OCI-LY3 (cell line): ENCODE data around the gene KRTAP11-1.

Source experiments
- H2AFZ ChIP-seq: fragments of 200-600, 300-600 bp; shearing (Covaris generic); 2 replicates; pipeline ENCODE4 v1.6.0; 2014; ENCODE audit warnings: antibody characterized with exemption, low read depth, low read length
- H3K27ac ChIP-seq: fragments of 200-600, 300-600 bp; sonication (generic); 2 replicates; pipeline ENCODE4 v1.5.1; 2014; ENCODE audit warnings: mild to moderate bottlenecking, low read length, moderate library complexity, mixed read lengths
- H3K27me3 ChIP-seq: fragments of 200-600, 300-600 bp; sonication (generic); 2 replicates; pipeline ENCODE4 v1.6.1; 2014; ENCODE audit warnings: low read depth, low read length, mixed read lengths
- H3K36me3 ChIP-seq: fragments of 200-600, 300-600 bp; sonication (generic); replicated peaks from 2 replicates; pipeline ENCODE3; 2014; ENCODE audit warnings: low read depth, low read length, mixed read lengths
- H3K4me1 ChIP-seq: fragments of 300-600, 200-600 bp; sonication (generic); 2 replicates; pipeline ENCODE4 v1.6.1; 2014; ENCODE audit warnings: low read length, mixed read lengths
- H3K4me2 ChIP-seq: fragments of 200-600, 300-600 bp; sonication (generic); 2 replicates; pipeline ENCODE4 v1.6.1; 2014; ENCODE audit warnings: low read length, mixed read lengths
- H3K4me3 ChIP-seq: fragments of 300-600, 200-600 bp; sonication (generic); 2 replicates; pipeline ENCODE4 v1.5.1; 2014; ENCODE audit warnings: antibody characterized with exemption, mild to moderate bottlenecking, low read length, moderate library complexity
- H3K79me2 ChIP-seq: fragments of 300-600, 200-600 bp; shearing (Covaris generic); 2 replicates; pipeline ENCODE4 v1.6.1; 2014; ENCODE audit warnings: mild to moderate bottlenecking, low read length, mixed read lengths
- H3K9ac ChIP-seq: fragments of 300-600, 200-600 bp; shearing (Covaris generic); 2 replicates; pipeline ENCODE4 v1.6.0; 2014; ENCODE audit warnings: mild to moderate bottlenecking, low read length, moderate library complexity
- H3K9me3 ChIP-seq: fragments of 200-600, 300-600 bp; shearing (Covaris generic); 2 replicates; pipeline ENCODE4 v1.6.1; 2014; ENCODE audit warnings: low read length, mixed read lengths; ENCODE audit not compliant: insufficient read depth
- H4K20me1 ChIP-seq: fragments of 200-600, 300-600 bp; sonication (generic); 2 replicates; pipeline ENCODE4 v1.6.1; 2016; ENCODE audit warnings: low read length, mixed read lengths; ENCODE audit not compliant: insufficient read depth
- EZH2phosphoT487 ChIP-seq: fragments of 200-600 bp; shearing (Covaris generic); IDR thresholded peaks from 2 replicates; pipeline ENCODE4 v1.6.1; 2018; ENCODE audit warnings: antibody characterized with exemption, mixed run types, low read depth
- TF ChIP-seq, protein P1 (sequence below): fragments of 200-600, 300-600 bp; sonication (generic); IDR thresholded peaks from 2 replicates; pipeline ENCODE4 v1.5.1; 2014; ENCODE audit warnings: antibody characterized with exemption, low read length, low read depth

The KRTAP11-1 gene

GRCh38 chr21:30900881-30901280, 19.5 kb upstream of the KRTAP11-1 start:
- no peaks in the 10 kb centered on the region for H4K20me1 ChIP-seq
- H3K27me3 ChIP-seq, result no peaks in the 10 kb centered on the region
- H3K79me2 ChIP-seq, result no peaks in the 10 kb centered on the region
- H3K4me3 ChIP-seq, result no peak overlapping the region
- H3K9ac ChIP-seq, result no peak overlapping the region
- no peak overlapping the region for H2AFZ ChIP-seq
- no peak overlapping the region for H3K27ac ChIP-seq
- H3K36me3 ChIP-seq, result no peaks in the 10 kb centered on the region
- no peak for TF ChIP-seq EZH2phosphoT487
- TF ChIP-seq, protein P1, sequence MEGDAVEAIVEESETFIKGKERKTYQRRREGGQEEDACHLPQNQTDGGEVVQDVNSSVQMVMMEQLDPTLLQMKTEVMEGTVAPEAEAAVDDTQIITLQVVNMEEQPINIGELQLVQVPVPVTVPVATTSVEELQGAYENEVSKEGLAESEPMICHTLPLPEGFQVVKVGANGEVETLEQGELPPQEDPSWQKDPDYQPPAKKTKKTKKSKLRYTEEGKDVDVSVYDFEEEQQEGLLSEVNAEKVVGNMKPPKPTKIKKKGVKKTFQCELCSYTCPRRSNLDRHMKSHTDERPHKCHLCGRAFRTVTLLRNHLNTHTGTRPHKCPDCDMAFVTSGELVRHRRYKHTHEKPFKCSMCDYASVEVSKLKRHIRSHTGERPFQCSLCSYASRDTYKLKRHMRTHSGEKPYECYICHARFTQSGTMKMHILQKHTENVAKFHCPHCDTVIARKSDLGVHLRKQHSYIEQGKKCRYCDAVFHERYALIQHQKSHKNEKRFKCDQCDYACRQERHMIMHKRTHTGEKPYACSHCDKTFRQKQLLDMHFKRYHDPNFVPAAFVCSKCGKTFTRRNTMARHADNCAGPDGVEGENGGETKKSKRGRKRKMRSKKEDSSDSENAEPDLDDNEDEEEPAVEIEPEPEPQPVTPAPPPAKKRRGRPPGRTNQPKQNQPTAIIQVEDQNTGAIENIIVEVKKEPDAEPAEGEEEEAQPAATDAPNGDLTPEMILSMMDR, result no peak
- H3K9me3 ChIP-seq, result no peaks in the 10 kb centered on the region
- H3K4me2 ChIP-seq, result no peak overlapping the region
- H3K4me1 ChIP-seq, result no peaks in the 10 kb centered on the region; the same call in 1 of the 2 replicates

- Histone ChIP-seq H3K4me3 (no peak overlapping the region), H3K4me2 (no peak overlapping the region), H3K9ac (no peak overlapping the region), H4K20me1 (no peaks in the 10 kb centered on the region), H3K9me3 (no peaks in the 10 kb centered on the region), H2AFZ (no peak overlapping the region), H3K79me2 (no peaks in the 10 kb centered on the region), H3K4me1 (no peaks in the 10 kb centered on the region), H3K27ac (no peak overlapping the region), H3K36me3 (no peaks in the 10 kb centered on the region), H3K27me3 (no peaks in the 10 kb centered on the region)
- no peak for TF ChIP-seq EZH2phosphoT487
- TF ChIP-seq, protein P1, result no peak
Observed at GRCh38 chr21:30882866-30883597, 1.7 kb upstream of the KRTAP11-1 start.

- no peaks in the 10 kb centered on the region for H3K4me1 ChIP-seq
- H3K9me3 ChIP-seq, result no peaks in the 10 kb centered on the region
- H3K27me3 ChIP-seq, result no peaks in the 10 kb centered on the region
- H3K4me2 ChIP-seq, result no peak overlapping the region
- TF ChIP-seq EZH2phosphoT487, result no peak
- TF ChIP-seq, protein P1, result no peak
- H3K27ac ChIP-seq, result no peak overlapping the region
- no peaks in the 10 kb centered on the region for H3K36me3 ChIP-seq
- H3K79me2 ChIP-seq, result no peaks in the 10 kb centered on the region
- H3K9ac ChIP-seq, result no peak overlapping the region
- no peaks in the 10 kb centered on the region for H4K20me1 ChIP-seq
- no peak overlapping the region for H2AFZ ChIP-seq
- H3K4me3 ChIP-seq, result no peak overlapping the region
Observed at GRCh38 chr21:30880914-30881313, 466 bp downstream of the KRTAP11-1 start.

- Histone ChIP-seq H3K4me3 (no peak overlapping the region), H3K4me2 (no peak overlapping the region), H3K36me3 (no peaks in the 10 kb centered on the region), H4K20me1 (no peaks in the 10 kb centered on the region), H3K9ac (no peak overlapping the region), H2AFZ (no peak overlapping the region), H3K9me3 (no peaks in the 10 kb centered on the region), H3K27me3 (no peaks in the 10 kb centered on the region), H3K79me2 (no peaks in the 10 kb centered on the region), H3K27ac (no peak overlapping the region), H3K4me1 (no peaks in the 10 kb centered on the region)
- TF ChIP-seq, protein P1, result no peak
- TF ChIP-seq EZH2phosphoT487, result no peak
Observed at GRCh38 chr21:30874526-30874925, 6.9 kb downstream of the KRTAP11-1 start.
